ENCODE results near the gene CCDC136.

CCDC136 gene

GRCh38 chr7:128752251-128752650 lies 39.5 kb upstream of the CCDC136 start:
- no peak overlapping the region for H3K27ac ChIP-seq
- no peak for TF ChIP-seq ZFX (IDR thresholded peaks at IDR 0.05)
- TF ChIP-seq, protein P1, sequence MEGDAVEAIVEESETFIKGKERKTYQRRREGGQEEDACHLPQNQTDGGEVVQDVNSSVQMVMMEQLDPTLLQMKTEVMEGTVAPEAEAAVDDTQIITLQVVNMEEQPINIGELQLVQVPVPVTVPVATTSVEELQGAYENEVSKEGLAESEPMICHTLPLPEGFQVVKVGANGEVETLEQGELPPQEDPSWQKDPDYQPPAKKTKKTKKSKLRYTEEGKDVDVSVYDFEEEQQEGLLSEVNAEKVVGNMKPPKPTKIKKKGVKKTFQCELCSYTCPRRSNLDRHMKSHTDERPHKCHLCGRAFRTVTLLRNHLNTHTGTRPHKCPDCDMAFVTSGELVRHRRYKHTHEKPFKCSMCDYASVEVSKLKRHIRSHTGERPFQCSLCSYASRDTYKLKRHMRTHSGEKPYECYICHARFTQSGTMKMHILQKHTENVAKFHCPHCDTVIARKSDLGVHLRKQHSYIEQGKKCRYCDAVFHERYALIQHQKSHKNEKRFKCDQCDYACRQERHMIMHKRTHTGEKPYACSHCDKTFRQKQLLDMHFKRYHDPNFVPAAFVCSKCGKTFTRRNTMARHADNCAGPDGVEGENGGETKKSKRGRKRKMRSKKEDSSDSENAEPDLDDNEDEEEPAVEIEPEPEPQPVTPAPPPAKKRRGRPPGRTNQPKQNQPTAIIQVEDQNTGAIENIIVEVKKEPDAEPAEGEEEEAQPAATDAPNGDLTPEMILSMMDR (conservative IDR thresholded peaks at IDR 0.05): no peak

DNA sequence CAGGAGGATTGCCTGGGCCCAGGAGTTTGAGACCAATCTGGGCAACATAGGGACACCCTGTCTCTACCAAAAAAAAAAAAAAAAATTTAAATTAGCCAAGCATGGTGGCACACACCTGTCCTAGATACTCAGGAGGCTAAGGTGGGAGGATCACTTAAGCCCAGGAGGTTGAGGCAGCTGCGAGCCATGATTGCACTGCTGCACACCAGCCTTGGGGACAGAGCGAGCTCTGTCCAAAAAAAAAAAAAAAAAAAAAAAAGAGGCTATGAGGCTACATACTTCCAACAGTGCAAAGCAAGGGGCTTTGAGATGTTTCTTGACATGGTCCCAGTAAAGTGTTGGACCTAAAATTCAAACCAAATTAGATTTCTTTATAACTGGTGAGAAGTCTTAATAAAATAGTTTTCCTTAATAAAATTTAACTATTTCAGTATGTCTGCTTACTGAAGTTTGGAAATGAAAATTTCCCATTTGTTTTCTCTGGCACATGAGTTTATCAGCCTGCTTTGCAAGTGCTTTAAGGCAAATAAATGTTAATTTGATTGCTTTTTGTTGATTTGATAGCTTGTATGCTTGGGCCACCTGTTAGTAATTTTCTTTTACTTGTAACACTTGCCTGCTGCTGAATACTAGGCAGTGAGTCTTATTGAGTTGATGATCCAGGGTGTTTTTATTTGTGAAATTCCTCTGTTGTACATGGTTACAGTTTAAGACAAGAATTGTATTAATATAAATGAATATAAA lies 36.5 kb upstream of the CCDC136 start:
- TF ChIP-seq, protein P1 (conservative IDR thresholded peaks at IDR 0.05): no peak
- no peak for TF ChIP-seq ZFX (IDR thresholded peaks at IDR 0.05)
- no peak overlapping the region for H3K27ac ChIP-seq

GRCh38 chr7:128755819-128756476 lies 35.8 kb upstream of the CCDC136 start:
- H3K27ac ChIP-seq: no peak overlapping the region
- TF ChIP-seq ZFX (IDR thresholded peaks at IDR 0.05): no peak
- TF ChIP-seq, protein P1 (conservative IDR thresholded peaks at IDR 0.05): no peak

GRCh38 chr7:128757203-128757602 lies 34.6 kb upstream of the CCDC136 start:
- TF ChIP-seq, protein P1 (conservative IDR thresholded peaks at IDR 0.05): no peak
- no peak for TF ChIP-seq ZFX (IDR thresholded peaks at IDR 0.05)
- H3K27ac ChIP-seq: no peak overlapping the region

- no peak overlapping the region for H3K27ac ChIP-seq
- TF ChIP-seq, protein P1 (conservative IDR thresholded peaks at IDR 0.05): no peak
- TF ChIP-seq ZFX (IDR thresholded peaks at IDR 0.05): no peak
These were observed 33.2 kb upstream of the CCDC136 start for GRCh38 chr7:128758553-128758952.

GRCh38 chr7:128759242-128759641 lies 32.5 kb upstream of the CCDC136 start:
- H3K27ac ChIP-seq: no peak overlapping the region
- TF ChIP-seq, protein P1 (conservative IDR thresholded peaks at IDR 0.05): no peak
- TF ChIP-seq ZFX (IDR thresholded peaks at IDR 0.05): no peak

DNA sequence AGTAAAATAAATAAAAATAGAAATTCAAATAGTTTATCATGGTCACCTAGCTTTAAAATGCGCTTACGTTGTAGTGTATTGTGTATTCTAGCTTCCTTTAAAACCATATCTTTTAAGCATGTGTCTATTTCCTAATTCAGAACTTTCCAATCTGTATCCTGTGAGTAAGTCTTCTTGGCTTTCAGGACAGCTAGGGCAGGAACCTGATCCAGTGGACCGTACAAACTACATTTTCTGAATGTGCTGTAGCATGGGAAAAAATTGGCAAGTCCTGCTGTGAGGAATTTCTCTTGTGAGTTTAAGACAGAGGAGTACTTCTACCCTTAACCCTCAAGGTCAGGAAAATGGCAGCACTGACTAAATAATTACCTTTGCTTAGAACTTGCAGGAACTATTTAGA lies 28.2 kb upstream of the CCDC136 start:
- TF ChIP-seq, protein P1 (conservative IDR thresholded peaks at IDR 0.05): no peak
- TF ChIP-seq ZFX (IDR thresholded peaks at IDR 0.05): no peak
- H3K27ac ChIP-seq: no peak overlapping the region
